Raji (cell line): Measurements from ENCODE around the gene SLC26A11.

Experiments
- POLR2A ChIP-seq: IDR thresholded peaks from 2 replicates; pipeline ENCODE4 v1.6.1; 2011; ENCODE audit warnings: low read depth, low read length, control low read depth; ENCODE audit not compliant: insufficient read depth

Gene SLC26A11

DNA sequence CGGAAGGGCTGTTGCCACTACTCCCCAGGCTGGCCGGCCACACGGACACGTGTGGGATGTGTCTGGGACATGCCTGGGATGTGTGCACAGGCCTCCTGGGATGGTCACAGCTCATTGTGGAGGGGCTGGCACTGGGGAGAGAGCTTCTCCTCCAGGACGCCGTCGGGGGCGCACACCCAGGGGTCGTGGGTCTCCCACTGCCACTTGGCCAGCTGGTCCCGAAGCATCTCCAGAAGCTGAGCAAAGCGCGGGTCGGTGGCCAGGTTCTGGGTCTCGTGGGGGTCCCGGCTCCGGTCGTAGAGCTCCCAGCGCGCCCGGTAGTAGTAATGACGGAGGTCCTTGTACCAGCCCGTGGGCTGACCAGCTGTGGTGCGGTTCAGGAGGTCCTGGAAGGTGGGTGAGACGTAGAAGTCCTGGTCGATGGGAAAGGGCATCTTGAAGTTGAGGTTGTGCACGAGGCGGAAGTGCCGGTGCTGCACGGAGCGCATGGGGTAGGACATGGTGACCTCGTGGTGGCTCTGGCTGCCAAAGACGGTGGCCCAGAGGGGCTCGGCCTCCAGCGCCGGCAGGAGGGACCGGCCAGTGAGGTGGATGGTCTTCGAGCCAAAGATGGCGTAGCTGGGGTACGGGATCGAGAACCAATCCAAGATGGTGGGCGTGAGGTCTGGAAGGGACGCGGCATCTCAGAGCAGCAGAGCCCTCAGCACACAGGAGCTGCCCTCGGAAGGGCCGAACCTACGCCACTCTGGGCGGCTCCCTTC is 9.7 kb upstream of the SLC26A11 start:
- no peak for TF ChIP-seq POLR2A

DNA sequence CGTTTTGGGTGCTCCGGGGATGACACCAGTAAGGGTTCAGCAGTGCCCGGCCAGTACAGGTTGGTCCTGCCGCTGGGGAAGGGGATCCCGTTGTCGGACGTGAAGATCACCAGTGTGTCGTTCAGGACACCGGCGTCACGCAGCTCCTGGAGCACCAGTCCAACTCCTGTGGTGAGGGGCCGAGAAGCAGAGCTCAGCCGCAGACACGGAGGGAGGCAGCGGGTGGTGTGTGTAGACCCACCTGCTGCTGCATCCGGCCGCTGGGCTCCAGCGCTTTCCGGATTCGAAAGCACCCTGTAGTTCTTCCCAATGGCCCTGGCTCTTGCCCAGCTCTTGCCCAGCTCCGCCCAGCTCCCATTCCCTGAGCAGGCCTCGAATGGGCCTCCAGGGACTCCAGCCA is 8.1 kb upstream of the SLC26A11 start:
- TF ChIP-seq POLR2A, result no peak

GRCh38 chr17:80212511-80212910 is 7.7 kb upstream of the SLC26A11 start:
- no peak for TF ChIP-seq POLR2A

GRCh38 chr17:80212962-80213642 is 7.1 kb upstream of the SLC26A11 start:
- no peak for TF ChIP-seq POLR2A

DNA sequence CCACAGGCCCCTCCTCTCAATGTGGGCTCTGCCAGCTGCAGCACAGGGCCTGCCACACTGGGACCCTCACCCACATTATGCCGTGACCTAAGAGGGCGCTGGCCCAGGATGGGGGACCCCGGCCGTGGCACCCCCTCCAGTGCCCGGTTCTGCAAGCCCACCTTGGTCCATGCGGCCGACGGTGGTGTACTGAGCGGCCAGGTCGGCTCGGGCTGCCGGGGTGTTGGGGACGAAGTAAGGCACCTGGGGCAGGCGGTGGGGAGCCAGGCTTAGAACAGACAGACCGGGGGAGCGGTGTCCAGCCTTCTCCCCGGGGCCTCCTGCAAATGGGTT is 6.6 kb upstream of the SLC26A11 start:
- TF ChIP-seq POLR2A, result no peak

DNA sequence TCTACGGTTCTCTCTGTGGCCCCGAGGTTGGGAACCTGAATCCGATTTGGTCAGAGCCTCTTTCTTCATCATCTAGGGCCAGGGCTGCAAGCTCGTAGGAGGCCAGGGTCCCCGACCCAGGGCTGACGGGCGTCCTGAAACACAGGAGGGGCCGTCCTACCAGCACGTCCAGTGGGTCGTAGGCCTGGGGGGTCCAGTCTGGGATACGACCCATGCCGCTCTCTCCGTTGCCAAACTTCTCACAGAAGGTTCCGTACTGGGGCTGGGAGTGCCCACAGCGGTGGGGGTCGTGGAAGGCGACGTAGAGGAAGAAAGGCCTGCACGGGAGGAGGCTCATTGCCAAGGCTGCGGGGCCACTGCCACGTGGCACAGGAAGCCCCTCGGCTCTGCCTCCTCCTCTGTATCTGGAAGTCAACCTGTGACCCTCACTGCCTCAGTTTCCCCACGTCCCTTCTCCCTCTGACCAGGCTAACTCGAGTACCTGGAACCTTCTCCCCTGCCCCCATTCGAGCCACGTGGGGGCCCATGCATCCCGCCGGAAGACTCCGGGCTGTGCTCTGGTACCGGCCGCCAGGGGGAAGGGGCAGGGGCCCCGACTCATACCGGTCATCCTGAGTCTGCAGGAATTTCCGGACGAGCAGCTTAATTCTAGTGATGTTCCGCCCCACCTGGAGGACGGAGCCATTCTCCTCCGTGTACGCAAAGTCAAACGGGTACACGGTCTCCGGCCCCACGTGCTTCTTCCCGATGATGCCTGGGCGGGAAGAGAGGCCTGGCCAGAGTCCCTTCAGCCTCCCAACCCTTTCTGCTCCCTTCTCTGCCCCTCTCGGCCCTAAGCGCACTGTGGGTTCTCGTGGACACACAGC is 6.0 kb upstream of the SLC26A11 start:
- no peak for TF ChIP-seq POLR2A

- no peak for TF ChIP-seq POLR2A
These were observed 5.4 kb upstream of the SLC26A11 start for GRCh38 chr17:80214878-80215210.

DNA sequence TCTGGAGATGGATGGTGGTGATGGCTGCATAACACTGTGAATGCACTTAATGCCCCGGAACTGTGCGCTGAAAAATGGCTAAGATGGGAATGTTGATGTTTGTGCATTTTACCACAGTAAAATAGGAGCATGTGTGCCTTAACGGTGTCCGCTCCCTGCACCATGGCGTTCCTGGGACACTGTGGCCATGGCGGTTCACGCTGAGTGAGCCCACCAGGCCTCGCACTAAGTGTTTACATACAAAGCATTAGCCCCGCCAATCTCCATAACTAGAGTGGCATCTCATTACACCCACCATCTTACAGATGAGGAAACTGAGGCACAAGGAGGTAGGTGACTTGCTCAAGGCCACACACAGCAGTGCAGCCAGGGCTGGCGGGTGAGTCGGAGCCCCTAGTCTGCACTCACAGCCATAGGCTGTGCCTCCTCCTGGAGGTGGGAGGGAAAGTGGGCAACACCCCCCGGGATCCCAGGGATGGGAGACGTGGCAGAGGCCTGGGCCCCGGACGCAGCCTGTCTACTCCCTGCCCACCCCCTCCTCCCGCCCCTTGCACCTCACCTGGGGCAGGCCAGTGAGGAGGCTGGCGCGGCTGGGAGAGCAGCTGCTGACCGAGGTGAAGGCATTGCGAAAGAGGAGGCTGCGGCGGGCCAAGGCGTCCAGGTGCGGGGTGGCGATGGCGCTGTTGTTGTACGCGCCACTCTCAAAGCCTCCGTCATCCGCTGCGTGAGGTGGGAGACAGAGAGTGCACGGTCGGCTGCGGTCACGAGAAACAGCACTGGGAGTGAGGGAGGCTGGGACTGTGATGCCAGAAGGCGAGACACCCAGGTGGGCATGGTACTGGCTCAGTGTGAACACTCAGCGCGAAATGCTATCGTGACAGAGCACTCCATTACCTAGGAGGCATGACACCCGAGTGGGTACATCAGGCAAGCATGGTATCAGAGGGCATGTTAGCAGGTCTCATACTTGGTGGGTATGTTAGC is 3.5 kb upstream of the SLC26A11 start:
- no peak for TF ChIP-seq POLR2A

- no peak for TF ChIP-seq POLR2A
These were observed 2.4 kb upstream of the SLC26A11 start for GRCh38 chr17:80217703-80218362.

DNA sequence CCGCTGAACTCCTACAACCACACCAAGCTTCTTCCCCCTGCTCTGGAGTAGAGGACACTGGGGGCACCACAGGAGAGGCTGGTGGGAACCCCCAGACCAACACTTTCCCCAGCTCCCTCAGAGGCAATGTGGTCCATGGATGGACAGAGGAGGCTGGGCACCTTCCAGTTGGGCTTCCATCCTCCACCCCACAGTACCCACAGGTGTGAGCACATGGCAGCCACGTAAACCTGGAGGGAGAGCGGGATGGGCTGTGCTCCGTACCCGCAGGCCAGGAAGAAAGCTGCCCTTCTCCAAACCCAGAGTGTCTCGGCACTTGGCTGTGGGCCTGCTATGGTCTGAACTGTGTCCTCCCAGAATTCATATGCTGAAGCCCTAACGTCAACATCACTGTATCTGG is 1.8 kb upstream of the SLC26A11 start:
- no peak for TF ChIP-seq POLR2A

- no peak for TF ChIP-seq POLR2A
These were observed 1.0 kb upstream of the SLC26A11 start for GRCh38 chr17:80219013-80219762.

GRCh38 chr17:80219763-80220053 is 519 bp upstream of the SLC26A11 start:
- no peak for TF ChIP-seq POLR2A

- TF ChIP-seq POLR2A, result no peak
These were observed 549 bp downstream of the SLC26A11 start for GRCh38 chr17:80220736-80221215.
